HEK293T (cell line): ENCODE results near the gene CASP1.
"Not testable (repeated sequence)": the region's sequence is repeated elsewhere in the genome, so short reads cannot be mapped to it uniquely, and the experiment has no call there.

Experiments
- CTCF ChIA-PET: fragments of 350-600 bp; formaldehyde crosslinking; extraction: SDS; loops from one replicate; lab custom pipeline; 2021; ENCODE audit warnings: antibody characterized with exemption, inconsistent platforms; lab: Yijun Ruan, JAX
- POLR2A ChIA-PET: fragments of 350-600 bp; formaldehyde crosslinking; extraction: SDS; loops from one replicate; lab custom pipeline; 2020; ENCODE audit warnings: antibody characterized with exemption, inconsistent platforms; lab: Yijun Ruan, JAX
- DNase-seq: peaks from one replicate; pipeline ENCODE4 v3.0.0; 2012; ENCODE audit warnings: mixed read lengths; ENCODE audit errors: extremely low spot score
- ARNT ChIP-seq: fragments of 450-650 bp; IDR thresholded peaks from 2 replicates; pipeline ENCODE4 v1.6.1; 2017; ENCODE audit warnings: mild to moderate bottlenecking
- BHLHE40 ChIP-seq: fragments of 450-650 bp; IDR thresholded peaks from 2 replicates; pipeline ENCODE4 v1.6.1; 2016; ENCODE audit warnings: mild to moderate bottlenecking, moderate library complexity, borderline replicate concordance
- CTBP1 ChIP-seq: fragments of 450-650 bp; IDR thresholded peaks from 2 replicates; pipeline ENCODE4 v1.6.1; 2016; ENCODE audit warnings: borderline replicate concordance
- ELF4 ChIP-seq: fragments of 450-650 bp; IDR thresholded peaks from 2 replicates; pipeline ENCODE4 v1.6.1; 2017; ENCODE audit warnings: antibody characterized with exemption
- FOXA1 ChIP-seq: fragments of 450-650 bp; IDR thresholded peaks from 2 replicates; pipeline ENCODE4 v1.6.1; 2016; ENCODE audit warnings: mild to moderate bottlenecking
- FOXK2 ChIP-seq: fragments of 450-650 bp; IDR thresholded peaks from 2 replicates; pipeline ENCODE4 v1.6.1; 2016; ENCODE audit warnings: mild to moderate bottlenecking
- FOXM1 ChIP-seq: fragments of 450-650 bp; IDR thresholded peaks from 2 replicates; pipeline ENCODE4 v1.6.1; 2017; ENCODE audit warnings: mild to moderate bottlenecking, borderline replicate concordance
- HDGF ChIP-seq: fragments of 450-650 bp; IDR thresholded peaks from 2 replicates; pipeline ENCODE4 v1.6.1; 2017; ENCODE audit warnings: antibody characterized with exemption, borderline replicate concordance
- L3MBTL2 ChIP-seq: fragments of 450-650 bp; conservative IDR thresholded peaks from 2 replicates; pipeline ENCODE4 v1.6.1; 2016; ENCODE audit warnings: mild to moderate bottlenecking
- LEF1 ChIP-seq: fragments of 450-650 bp; IDR thresholded peaks from 2 replicates; pipeline ENCODE4 v1.6.1; 2017; ENCODE audit warnings: mild to moderate bottlenecking, borderline replicate concordance
- NFRKB ChIP-seq: fragments of 450-650 bp; IDR thresholded peaks from 2 replicates; pipeline ENCODE4 v1.6.1; 2016; ENCODE audit warnings: mild to moderate bottlenecking, moderate library complexity
- SP1 ChIP-seq: fragments of 450-650 bp; IDR thresholded peaks from 2 replicates; pipeline ENCODE4 v1.6.1; 2017
- SUZ12 ChIP-seq: fragments of 450-650 bp; IDR thresholded peaks from 2 replicates; pipeline ENCODE4 v1.6.1; 2016; ENCODE audit warnings: mild to moderate bottlenecking
- TARDBP ChIP-seq: fragments of 450-650 bp; IDR thresholded peaks from 2 replicates; pipeline ENCODE4 v1.6.1; 2016
- ZNF384 ChIP-seq: fragments of 450-650 bp; IDR thresholded peaks from 2 replicates; pipeline ENCODE4 v1.6.1; 2016
- TF ChIP-seq, protein P1 (sequence below): fragments of 450-650 bp; IDR thresholded peaks from 2 replicates; pipeline ENCODE4 v1.6.1; 2016

The CASP1 gene

DNA sequence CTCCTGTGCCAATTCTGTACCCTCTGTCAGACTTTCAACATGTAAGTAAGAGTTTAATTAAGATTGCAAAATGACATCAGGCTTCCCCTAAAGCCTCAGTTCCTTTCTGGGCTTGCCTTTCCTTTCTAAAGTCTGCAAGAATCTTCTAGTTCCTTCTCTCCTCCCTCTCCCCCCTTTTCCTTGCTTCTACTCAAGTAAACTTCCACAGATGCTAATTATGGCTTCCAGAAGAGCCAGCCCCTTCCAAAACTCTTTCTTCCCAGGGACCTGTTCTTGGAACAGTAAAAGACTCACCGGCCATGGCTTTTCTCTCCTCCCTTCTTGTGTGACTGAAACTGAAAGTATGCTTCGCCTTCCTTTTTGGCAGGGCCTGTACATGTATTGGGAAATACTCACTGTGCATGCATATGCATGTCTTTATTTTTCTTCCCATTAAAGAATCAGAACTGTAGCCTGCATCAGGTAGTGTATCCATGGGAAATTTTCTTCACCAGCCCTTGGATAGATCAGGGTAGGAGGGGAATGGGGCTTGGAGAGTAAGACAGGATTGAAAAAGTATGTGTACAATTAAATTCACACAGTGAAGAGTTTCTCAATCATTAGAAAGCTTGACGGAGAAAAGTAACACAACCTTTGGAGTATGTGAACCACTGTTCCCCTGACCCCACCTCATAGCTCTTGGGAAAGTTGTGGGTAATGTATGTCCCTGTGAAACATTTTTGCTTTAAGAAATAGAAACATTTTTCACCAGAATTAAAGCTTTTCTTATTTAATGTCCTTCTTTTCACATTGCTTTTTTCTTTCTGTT lies at the start of gene CASP1:
TSS of gene CASP1 (minus strand) at position 332 of the 808 bp plus-strand sequence. CDS start at position 301, 31 bp downstream.
- TF ChIP-seq CTBP1 (no peak), LEF1 (no peak), L3MBTL2 (no peak), BHLHE40 (no peak), FOXK2 (no peak), TARDBP (no peak), SUZ12 (no peak), HDGF (no peak), NFRKB (no peak), ARNT (no peak), SP1 (no peak), ZNF384 (no peak), FOXA1 (no peak), ELF4 (no peak), FOXM1 (no peak)
- TF ChIP-seq, protein P1, sequence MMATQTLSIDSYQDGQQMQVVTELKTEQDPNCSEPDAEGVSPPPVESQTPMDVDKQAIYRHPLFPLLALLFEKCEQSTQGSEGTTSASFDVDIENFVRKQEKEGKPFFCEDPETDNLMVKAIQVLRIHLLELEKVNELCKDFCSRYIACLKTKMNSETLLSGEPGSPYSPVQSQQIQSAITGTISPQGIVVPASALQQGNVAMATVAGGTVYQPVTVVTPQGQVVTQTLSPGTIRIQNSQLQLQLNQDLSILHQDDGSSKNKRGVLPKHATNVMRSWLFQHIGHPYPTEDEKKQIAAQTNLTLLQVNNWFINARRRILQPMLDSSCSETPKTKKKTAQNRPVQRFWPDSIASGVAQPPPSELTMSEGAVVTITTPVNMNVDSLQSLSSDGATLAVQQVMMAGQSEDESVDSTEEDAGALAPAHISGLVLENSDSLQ = no peak
- no peak for DNase-seq
- CTCF ChIA-PET = no interaction called here
- POLR2A ChIA-PET = no interaction called here

DNA sequence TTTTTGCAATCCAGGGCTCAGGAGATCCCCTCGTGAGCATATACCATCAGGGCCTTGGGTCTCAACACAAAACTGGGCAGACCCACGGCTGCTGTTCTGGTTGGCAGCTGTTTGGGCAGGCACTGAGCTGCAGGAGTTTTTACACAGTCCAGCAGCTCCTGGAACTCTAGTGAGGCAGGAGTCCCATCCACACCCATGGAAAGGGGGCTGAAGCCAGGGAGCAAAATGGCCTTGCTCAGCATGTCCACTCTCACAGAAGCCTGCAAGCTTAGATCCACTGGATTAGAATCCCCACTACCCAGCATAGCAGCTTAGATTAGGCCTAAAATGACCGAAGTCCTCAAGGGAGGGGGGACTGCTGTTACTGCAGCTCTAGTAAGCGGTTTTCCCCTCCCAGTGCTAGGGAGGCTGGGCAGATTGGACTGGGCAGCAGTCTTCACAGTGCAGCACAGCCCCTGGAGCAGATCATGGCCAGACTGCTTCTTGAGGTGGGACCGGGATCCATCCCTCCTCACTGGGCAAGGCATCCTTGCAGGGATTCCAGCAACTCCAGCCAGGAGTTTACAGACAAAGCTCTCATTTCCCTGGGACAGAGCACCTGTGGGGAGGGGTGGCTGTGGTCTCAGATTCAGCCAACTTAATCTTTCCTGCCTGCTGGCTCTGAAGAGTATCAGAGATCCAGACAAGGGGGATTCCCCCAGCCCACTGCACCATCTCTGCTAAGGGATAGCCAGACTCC lies 46.6 kb upstream of the CASP1 start:
- POLR2A ChIA-PET = no interaction called here
- DNase-seq = no peak
- CTCF ChIA-PET = no interaction called here
- TF ChIP-seq BHLHE40 (no peak), LEF1 (no peak), HDGF (no peak), ELF4 (no peak), NFRKB (no peak), FOXA1 (no peak), L3MBTL2 (no peak), FOXK2 (no peak), SP1 (no peak), ARNT (no peak), ZNF384 (no peak)

DNA sequence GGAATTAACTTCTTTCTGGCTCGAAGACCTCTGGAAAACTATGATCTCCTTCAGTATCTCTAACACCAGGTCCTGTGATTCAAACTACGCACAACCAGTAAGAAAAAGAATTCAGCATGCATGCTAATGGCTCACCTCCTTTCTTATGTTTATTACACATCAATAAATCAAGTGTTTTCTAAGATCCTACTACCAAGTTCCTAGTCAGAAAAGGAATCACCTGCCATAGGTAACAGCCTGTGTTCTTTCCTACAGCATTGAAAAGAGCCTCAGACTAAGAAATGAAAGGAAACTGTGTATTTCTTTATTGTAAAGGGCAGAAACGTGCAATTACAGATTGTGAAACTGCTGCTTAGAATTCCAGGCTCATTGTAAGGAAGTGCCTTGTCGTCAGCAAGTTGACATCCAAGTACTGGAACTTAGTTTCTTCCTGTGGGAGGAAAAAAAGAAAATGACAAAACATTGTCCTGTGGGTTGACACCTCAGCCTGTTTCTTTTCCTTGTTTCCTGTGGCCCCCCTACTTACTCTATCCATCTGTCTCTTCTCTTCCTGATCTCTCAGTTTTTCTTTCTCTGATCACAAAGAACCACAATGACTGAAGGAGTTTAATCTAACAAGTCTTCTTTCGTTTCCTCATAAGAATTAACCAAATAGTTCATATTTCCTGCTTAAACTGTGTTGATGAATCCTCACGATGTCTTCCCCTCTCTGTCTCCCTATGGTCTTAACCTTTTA lies 45.4 kb upstream of the CASP1 start:
- CTCF ChIA-PET, DNase-seq, POLR2A ChIA-PET: not testable (repeated sequence)

DNA sequence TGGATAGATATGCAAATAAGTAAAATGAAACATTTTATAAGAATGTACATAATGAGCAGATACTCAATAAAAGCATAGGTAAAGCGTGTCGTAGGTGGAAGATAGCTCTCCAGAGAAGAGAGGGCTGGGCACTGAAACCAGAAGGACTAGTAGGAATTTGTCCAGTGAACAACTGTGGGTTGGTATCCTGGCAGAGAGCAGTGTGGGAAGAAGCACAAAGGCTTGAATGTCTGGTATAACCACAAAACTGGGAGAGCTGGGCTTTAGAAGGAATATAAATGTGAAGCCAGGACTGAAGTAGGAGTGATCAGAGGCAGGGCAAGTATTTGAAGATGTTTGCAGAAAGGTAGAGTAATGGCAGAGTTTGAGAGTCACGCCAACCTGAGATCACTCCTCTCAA lies 43.3 kb upstream of the CASP1 start:
- no peak for DNase-seq
- ChIA-PET POLR2A (no interaction called here), CTCF (no interaction called here)
- TF ChIP-seq NFRKB (no peak), ELF4 (no peak), ARNT (no peak), SUZ12 (no peak), FOXK2 (no peak), LEF1 (no peak), ZNF384 (no peak), FOXM1 (no peak)
- TF ChIP-seq, protein P1 = no peak

GRCh38 chr11:105077141-105077790 lies 42.3 kb upstream of the CASP1 start:
- CTCF ChIA-PET, POLR2A ChIA-PET, DNase-seq: not testable (repeated sequence)

DNA sequence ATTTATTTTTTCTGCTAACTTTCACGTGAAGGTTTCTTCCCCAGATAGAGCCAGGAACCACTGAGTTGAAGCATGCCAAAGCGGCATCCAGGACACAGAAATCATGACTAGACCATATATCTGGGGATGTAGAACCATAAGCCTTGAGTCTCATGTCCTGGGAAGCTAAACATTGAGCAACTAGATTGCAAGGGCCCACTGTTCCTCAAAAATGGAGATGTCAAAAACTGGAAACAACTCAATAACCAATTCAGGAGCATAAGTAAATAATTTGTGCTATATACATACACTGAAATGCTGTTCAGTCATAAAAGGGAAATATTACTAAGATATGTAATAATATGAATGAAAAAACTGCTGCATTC lies 39.2 kb upstream of the CASP1 start:
- ChIA-PET POLR2A (no interaction called here), CTCF (no interaction called here)
- DNase-seq = no peak
- TF ChIP-seq SP1 (no peak), L3MBTL2 (no peak), LEF1 (no peak), CTBP1 (no peak)
- TF ChIP-seq, protein P1 = no peak
